ENCODE measurements around the gene ANXA4. TPM values are rescaled to one million over a fixed set of nuclear protein-coding genes. Genes with fewer than 3 reads are reported as not detected.
A peak's percentile ranks its signal among the peaks of the same experiment; 100 is the strongest.

The ANXA4 gene
- total RNA-seq, 1 experiment from 2014 or later, result 51.1 TPM

- peak overlapping the region; percentile 92 for H3K9ac ChIP-seq (ENCODE audit: low read length)
Observed at GRCh38 chr2:69740502-69740951, 1.4 kb upstream of the ANXA4 start.

GRCh38 chr2:69741229-69741574 lies 732 bp upstream of the ANXA4 start:
- Histone ChIP-seq H3K79me2 (ENCODE audit: low read length) (peaks cover 36% of the 10 kb centered on the region), H4K20me1 (ENCODE audit: low read length) (no peaks in the 10 kb centered on the region), H3K36me3 (ENCODE audit: low read depth, low read length) (no peaks in the 10 kb centered on the region), H3K4me1 (ENCODE audit: insufficient read depth, low read length) (peaks cover 17% of the 10 kb centered on the region), H3K27me3 (ENCODE audit: low read length) (no peaks in the 10 kb centered on the region), H3K9me2 (replicated peaks; ENCODE audit: low read length) (no peaks in the 10 kb centered on the region), H3K27ac (ENCODE audit: low read length) (peak overlapping the region; percentile 82), H3K9ac (ENCODE audit: low read length) (peak overlapping the region; percentile 92), H3K4me2 (ENCODE audit: low read length) (peak overlapping the region; percentile 94), H2AFZ (ENCODE audit: low read length) (peak overlapping the region; percentile 91), H3K4me3 (ENCODE audit: low read length) (peak overlapping the region; percentile 85), H3F3A (ENCODE audit: low read length, unreplicated experiment) (peaks cover 7% of the 10 kb centered on the region), H3K9me3 (ENCODE audit: low read length) (no peaks in the 10 kb centered on the region)
- ChIA-PET POLR2A (ENCODE audit: unreplicated experiment) (interaction anchor here (0.6 to 1.0 kb wide), 3 partner anchors 15 to 173 kb away, joined by 3 to 9 read pairs (median 8); partner anchors contain the start of gene MXD1), CTCF (interaction anchor here (0.8 to 2.4 kb wide), 4 partner anchors 15 to 75 kb away, joined by 4 to 14 read pairs (median 5); no protein-coding TSS in a partner anchor)
- peak; percentile 62 for ATAC-seq
- peak; percentile 72 for DNase-seq
- TF ChIP-seq EZH2phosphoT487 (IDR thresholded peaks at IDR 0.05; ENCODE audit: borderline replicate concordance, low read length) (no peak), CTCF (conservative IDR thresholded peaks at IDR 0.05; ENCODE audit: low read depth, low read length) (peak; percentile 40)
- intact Hi-C loops (cut with micrococcal nuclease), result loop anchor here (1.0 to 5.0 kb wide), 3 partner anchors 16 to 151 kb away; partner anchors contain the start of gene SNRNP27
- TSS peak; percentile 81 for BruUV-seq (replicated peaks)

More at GRCh38 chr2:69740502-69740951, 1.4 kb upstream of the ANXA4 start:
- Histone ChIP-seq H3K79me2 (ENCODE audit: low read length) (peaks cover 34% of the 10 kb centered on the region), H3F3A (ENCODE audit: low read length, unreplicated experiment) (peaks cover 7% of the 10 kb centered on the region), H3K4me1 (ENCODE audit: insufficient read depth, low read length) (peaks cover 17% of the 10 kb centered on the region), H3K4me2 (ENCODE audit: low read length) (peak overlapping the region; percentile 94), H3K4me3 (ENCODE audit: low read length) (peak overlapping the region; percentile 85), H3K9me2 (replicated peaks; ENCODE audit: low read length) (no peaks in the 10 kb centered on the region), H3K27me3 (ENCODE audit: low read length) (no peaks in the 10 kb centered on the region), H4K20me1 (ENCODE audit: low read length) (no peaks in the 10 kb centered on the region), H2AFZ (ENCODE audit: low read length) (peak overlapping the region; percentile 91), H3K36me3 (ENCODE audit: low read depth, low read length) (no peaks in the 10 kb centered on the region), H3K27ac (ENCODE audit: low read length) (no peak overlapping the region; the same call in 1 of the 2 replicates), H3K9me3 (ENCODE audit: low read length) (no peaks in the 10 kb centered on the region)
- intact Hi-C loops (cut with micrococcal nuclease), result loop anchor here (2.0 to 5.0 kb wide), 2 partner anchors 16 to 152 kb away; partner anchors contain the start of gene SNRNP27
- ATAC-seq, result no peak
- TF ChIP-seq EZH2phosphoT487 (IDR thresholded peaks at IDR 0.05; ENCODE audit: borderline replicate concordance, low read length) (no peak), EZH2 (IDR thresholded peaks at IDR 0.05; ENCODE audit: low read length, unreplicated experiment) (no peak), CTCF (conservative IDR thresholded peaks at IDR 0.05; ENCODE audit: low read depth, low read length) (no peak)
- DNase-seq, result no peak
- no TSS peak for BruUV-seq (replicated peaks)
- ChIA-PET CTCF (interaction anchor here (0.7 to 2.4 kb wide), 2 partner anchors 16 to 143 kb away, joined by 7 to 14 read pairs; no protein-coding TSS in a partner anchor), POLR2A (ENCODE audit: unreplicated experiment) (interaction anchor here (0.6 to 1.0 kb wide), 2 partner anchors 16 to 174 kb away, joined by 3 to 8 read pairs; partner anchors contain the start of gene MXD1)

Measured in PC-3 (cell line).